Mucosa of rectum (tissue), 2 donors: ENCODE measurements around the gene PAEP.

ENCODE experiments used
- H3K27ac ChIP-seq, 2 donors: one replicate each; pipeline ENCODE4 v1.7.0; 2013; ENCODE audit warnings: inconsistent platforms in 2 of 2, low read depth in 2 of 2, low read length in 2 of 2
- H3K27me3 ChIP-seq, 2 donors: one replicate each; pipeline ENCODE4 v1.7.0; 2013; ENCODE audit warnings: low read length in 2 of 2; ENCODE audit not compliant: control insufficient read depth in 2 of 2, insufficient read depth in 2 of 2
- H3K36me3 ChIP-seq, 2 donors: one replicate each; pipeline ENCODE4 v1.7.0; 2013; ENCODE audit warnings: low read length in 2 of 2; ENCODE audit not compliant: control insufficient read depth in 2 of 2, insufficient read depth in 2 of 2
- H3K4me1 ChIP-seq, 2 donors: one replicate each; pipeline ENCODE4 v1.7.0; 2013; ENCODE audit warnings: low read length in 2 of 2, mild to moderate bottlenecking in 1 of 2; ENCODE audit not compliant: control insufficient read depth in 2 of 2, insufficient read depth in 2 of 2
- H3K4me3 ChIP-seq, 2 donors: one replicate each; pipeline ENCODE4 v1.7.0; 2013; ENCODE audit warnings: low read length in 2 of 2
- H3K9ac ChIP-seq, 2 donors: one replicate each; pipeline ENCODE4 v1.7.0; 2013; ENCODE audit warnings: low read length in 2 of 2, low read depth in 1 of 2, mild to moderate bottlenecking in 1 of 2
- H3K9me3 ChIP-seq, 2 donors: one replicate each; pipeline ENCODE4 v1.7.0; 2013; ENCODE audit warnings: low read length in 2 of 2; ENCODE audit not compliant: control insufficient read depth in 2 of 2
- donor health status: healthy.
- donor health status: Normal muscosa, but diverticular disease.

PAEP gene

GRCh38 chr9:135608294-135608998 lies 46.9 kb downstream of the PAEP start:
- no peak overlapping the region for H3K27ac ChIP-seq
- no peak overlapping the region for H3K9ac ChIP-seq
- no peaks in the 10 kb centered on the region for H3K4me1 ChIP-seq
- no peaks in the 10 kb centered on the region for H3K36me3 ChIP-seq
- peaks cover 0 to 4% of the 10 kb centered on the region in 2 donors for H3K27me3 ChIP-seq
- no peak overlapping the region for H3K4me3 ChIP-seq
- no peaks in the 10 kb centered on the region for H3K9me3 ChIP-seq

GRCh38 chr9:135608999-135609317 lies 47.4 kb downstream of the PAEP start:
- Histone ChIP-seq H3K36me3 (no peaks in the 10 kb centered on the region), H3K27ac (no peak overlapping the region), H3K9ac (no peak overlapping the region), H3K9me3 (no peaks in the 10 kb centered on the region), H3K27me3 (peaks cover 0 to 4% of the 10 kb centered on the region in 2 donors), H3K4me3 (no peak overlapping the region), H3K4me1 (no peaks in the 10 kb centered on the region)

GRCh38 chr9:135609366-135609955 lies 47.9 kb downstream of the PAEP start:
- no peak overlapping the region for H3K4me3 ChIP-seq
- no peaks in the 10 kb centered on the region for H3K4me1 ChIP-seq
- H3K27ac ChIP-seq: no peak overlapping the region
- H3K9me3 ChIP-seq: no peaks in the 10 kb centered on the region
- H3K36me3 ChIP-seq: no peaks in the 10 kb centered on the region
- H3K27me3 ChIP-seq: peaks cover 0 to 4% of the 10 kb centered on the region in 2 donors
- H3K9ac ChIP-seq: no peak overlapping the region

GRCh38 chr9:135610290-135611141 lies 49.0 kb downstream of the PAEP start:
- no peaks in the 10 kb centered on the region for H3K9me3 ChIP-seq

GRCh38 chr9:135611142-135611874 lies 49.8 kb downstream of the PAEP start:
- Histone ChIP-seq H3K36me3 (no peaks in the 10 kb centered on the region), H3K9me3 (no peaks in the 10 kb centered on the region), H3K9ac (no peak overlapping the region), H3K4me3 (no peak overlapping the region), H3K4me1 (no peaks in the 10 kb centered on the region), H3K27ac (no peak overlapping the region), H3K27me3 (peaks cover 0 to 4% of the 10 kb centered on the region in 2 donors)

More at GRCh38 chr9:135610290-135611141, 49.0 kb downstream of the PAEP start:
- Histone ChIP-seq H3K27ac (no peak overlapping the region), H3K9ac (no peak overlapping the region), H3K4me1 (no peaks in the 10 kb centered on the region), H3K4me3 (no peak overlapping the region), H3K27me3 (peaks cover 0 to 4% of the 10 kb centered on the region in 2 donors), H3K36me3 (no peaks in the 10 kb centered on the region)

- Histone ChIP-seq H3K4me3 (no peak overlapping the region), H3K36me3 (no peaks in the 10 kb centered on the region), H3K9me3 (no peaks in the 10 kb centered on the region), H3K27ac (no peak overlapping the region), H3K9ac (no peak overlapping the region), H3K27me3 (peaks cover 0 to 4% of the 10 kb centered on the region in 2 donors), H3K4me1 (no peaks in the 10 kb centered on the region)
Observed at GRCh38 chr9:135611875-135612209, 50.3 kb downstream of the PAEP start.

GRCh38 chr9:135612437-135612836 lies 50.9 kb downstream of the PAEP start:
- peaks cover 0 to 4% of the 10 kb centered on the region in 2 donors for H3K27me3 ChIP-seq
- no peaks in the 10 kb centered on the region for H3K9me3 ChIP-seq

GRCh38 chr9:135612981-135613910 lies 51.7 kb downstream of the PAEP start:
- Histone ChIP-seq H3K4me1 (no peaks in the 10 kb centered on the region), H3K36me3 (no peaks in the 10 kb centered on the region), H3K27me3 (peaks cover 0 to 4% of the 10 kb centered on the region in 2 donors), H3K9ac (no peak overlapping the region), H3K9me3 (no peaks in the 10 kb centered on the region), H3K27ac (no peak overlapping the region), H3K4me3 (no peak overlapping the region)

More at GRCh38 chr9:135612437-135612836, 50.9 kb downstream of the PAEP start:
- no peak overlapping the region for H3K27ac ChIP-seq
- H3K9ac ChIP-seq: no peak overlapping the region
- H3K4me3 ChIP-seq: no peak overlapping the region
- no peaks in the 10 kb centered on the region for H3K4me1 ChIP-seq
- no peaks in the 10 kb centered on the region for H3K36me3 ChIP-seq
